GM08714 (cell line): Measurements from ENCODE around the gene CHAD.

Source experiments
- H3K4me3 ChIP-seq: fragments of 200-500 bp; sonication (Bioruptor generic); 2 replicates; pipeline ENCODE4 v1.5.1; 2014; ENCODE audit warnings: mild to moderate bottlenecking, low read length, inconsistent platforms
- ZNF274 ChIP-seq: IDR thresholded peaks from 2 replicates; pipeline ENCODE4 v1.6.1; 2012; ENCODE audit warnings: mild to moderate bottlenecking, low read depth, low read length

Gene CHAD

DNA sequence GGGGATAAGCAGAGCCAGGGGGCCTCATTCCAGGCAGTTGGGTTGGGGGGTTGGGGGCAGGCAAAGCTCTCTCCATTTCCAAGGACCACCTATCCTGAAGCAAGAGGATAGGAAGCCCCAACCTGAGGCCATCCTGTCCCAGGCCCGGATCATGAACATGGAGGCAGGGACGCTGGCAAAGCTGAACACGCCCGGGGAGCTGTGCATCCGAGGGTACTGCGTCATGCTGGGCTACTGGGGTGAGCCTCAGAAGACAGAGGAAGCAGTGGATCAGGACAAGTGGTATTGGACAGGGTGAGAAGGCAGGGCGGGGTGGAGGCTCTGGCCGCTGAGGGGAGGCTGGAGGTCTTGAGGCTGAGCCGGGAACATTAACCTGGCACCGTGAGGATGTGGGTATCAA, 3.6 kb upstream of the CHAD start:
- TF ChIP-seq ZNF274, result no peak
- no peak overlapping the region for H3K4me3 ChIP-seq

DNA sequence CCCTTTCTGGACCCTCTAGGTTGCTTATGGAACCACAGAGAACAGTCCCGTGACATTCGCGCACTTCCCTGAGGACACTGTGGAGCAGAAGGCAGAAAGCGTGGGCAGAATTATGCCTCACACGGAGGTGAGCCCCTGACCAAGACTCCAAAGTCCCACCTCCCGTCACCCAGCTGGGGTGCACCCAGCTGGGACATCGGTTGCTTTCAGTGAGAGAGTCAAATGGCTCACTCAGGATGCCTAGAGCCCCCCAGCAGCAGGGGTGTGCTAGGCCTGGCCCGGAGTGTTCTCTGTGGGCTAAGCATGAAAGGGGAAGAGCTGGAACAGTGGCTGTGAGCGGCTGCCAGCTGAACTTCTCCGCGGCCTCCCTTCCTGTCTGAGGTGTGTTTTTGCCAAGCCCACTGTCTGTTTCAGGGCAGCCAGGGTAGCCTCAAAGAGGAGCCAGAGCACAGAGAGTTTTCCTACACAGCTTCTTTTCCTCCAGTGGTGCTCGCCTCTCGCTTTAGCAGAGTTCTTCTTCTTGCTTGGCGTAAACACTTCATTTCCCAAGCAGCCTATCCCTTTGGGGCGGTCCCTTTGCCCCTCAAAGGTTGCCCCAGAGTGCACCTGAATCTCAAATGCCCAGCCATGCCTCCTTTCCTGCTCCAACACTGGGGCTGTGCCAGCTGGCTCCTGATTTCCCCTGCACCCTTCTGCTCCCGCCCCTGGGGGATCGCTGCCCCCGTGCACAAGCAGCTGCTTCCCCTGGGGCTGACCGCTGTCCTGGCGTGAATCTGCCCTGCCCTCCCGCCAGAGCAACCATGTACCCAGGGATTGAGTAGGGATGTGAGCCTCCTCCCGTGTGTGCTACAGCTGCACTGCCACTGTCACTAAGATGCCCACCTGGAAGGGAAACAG, 2.6 kb upstream of the CHAD start:
- no peak overlapping the region for H3K4me3 ChIP-seq
- TF ChIP-seq ZNF274, result no peak

DNA sequence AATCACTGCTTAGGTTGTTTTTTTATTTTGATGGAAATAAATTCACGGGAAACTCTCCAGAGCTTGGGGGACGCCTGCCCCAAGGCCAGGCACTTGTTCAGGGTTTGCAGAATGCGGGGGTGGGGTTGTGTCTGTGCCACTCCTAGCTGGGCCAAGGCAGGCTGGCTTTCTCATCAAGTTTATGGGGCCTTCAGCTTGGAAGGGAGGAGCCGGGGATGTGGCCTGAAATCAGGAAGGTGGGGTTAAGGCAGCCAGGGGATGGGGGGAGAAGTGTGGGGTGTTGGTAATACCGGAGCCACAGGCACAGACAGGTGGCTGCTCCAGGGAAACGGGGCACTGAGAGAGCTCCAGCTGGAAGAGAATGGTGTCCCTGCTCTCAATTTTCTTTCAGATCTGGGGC, 1.7 kb upstream of the CHAD start:
- no peak overlapping the region for H3K4me3 ChIP-seq
- no peak for TF ChIP-seq ZNF274

DNA sequence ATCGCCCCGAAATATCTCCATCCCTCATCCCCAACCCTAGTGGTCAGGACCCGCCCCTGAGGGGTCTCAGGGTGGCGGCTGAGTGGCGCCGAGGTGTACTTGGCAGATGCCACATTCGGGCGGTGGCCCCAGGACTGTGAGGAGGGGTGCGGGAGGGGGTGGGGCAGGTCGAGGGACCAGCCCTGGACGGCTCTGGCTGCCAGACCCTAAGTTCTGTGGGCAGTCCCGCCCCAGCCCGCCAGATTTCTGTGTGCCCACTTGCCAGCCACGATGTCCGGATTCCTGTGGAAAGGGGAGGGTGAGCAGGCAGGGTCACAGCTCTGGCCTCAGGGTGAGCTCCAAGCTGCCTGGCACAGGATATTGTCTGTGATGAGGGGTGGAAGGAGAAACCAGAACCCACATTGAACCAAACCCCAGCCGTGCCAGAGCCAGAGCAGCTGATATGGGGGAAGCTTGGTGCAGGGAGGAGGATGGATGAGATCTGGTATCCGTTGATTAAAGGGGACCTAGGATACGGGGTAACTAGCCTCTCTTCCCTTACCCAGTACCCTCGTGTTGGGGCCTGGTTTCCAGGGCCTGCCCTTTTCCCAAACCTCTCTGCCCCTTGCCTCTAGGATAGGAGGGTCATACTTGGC, 1.1 kb upstream of the CHAD start:
- no peak for TF ChIP-seq ZNF274
- no peak overlapping the region for H3K4me3 ChIP-seq

DNA sequence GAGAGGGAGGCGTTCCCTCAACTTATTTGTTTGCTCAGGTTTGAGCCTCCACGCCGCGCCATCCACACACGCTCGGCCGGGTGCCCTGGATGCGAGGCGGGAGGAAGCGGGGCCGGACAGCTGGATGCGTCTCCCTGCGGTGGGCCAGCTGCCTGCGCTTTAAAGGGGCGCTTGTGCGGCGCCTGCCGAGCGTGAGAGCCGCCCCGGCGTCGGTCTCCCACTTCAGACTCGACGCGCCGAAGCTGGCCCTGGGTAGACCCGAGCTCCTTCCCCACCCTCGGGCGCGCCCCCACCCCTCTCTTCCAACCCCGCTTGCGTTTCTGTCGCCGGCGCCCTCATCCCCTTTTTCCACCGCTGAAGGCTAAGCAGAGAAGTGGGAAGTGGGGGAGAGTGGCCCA, 527 bp upstream of the CHAD start:
- TF ChIP-seq ZNF274, result no peak
- H3K4me3 ChIP-seq, result no peak overlapping the region

DNA sequence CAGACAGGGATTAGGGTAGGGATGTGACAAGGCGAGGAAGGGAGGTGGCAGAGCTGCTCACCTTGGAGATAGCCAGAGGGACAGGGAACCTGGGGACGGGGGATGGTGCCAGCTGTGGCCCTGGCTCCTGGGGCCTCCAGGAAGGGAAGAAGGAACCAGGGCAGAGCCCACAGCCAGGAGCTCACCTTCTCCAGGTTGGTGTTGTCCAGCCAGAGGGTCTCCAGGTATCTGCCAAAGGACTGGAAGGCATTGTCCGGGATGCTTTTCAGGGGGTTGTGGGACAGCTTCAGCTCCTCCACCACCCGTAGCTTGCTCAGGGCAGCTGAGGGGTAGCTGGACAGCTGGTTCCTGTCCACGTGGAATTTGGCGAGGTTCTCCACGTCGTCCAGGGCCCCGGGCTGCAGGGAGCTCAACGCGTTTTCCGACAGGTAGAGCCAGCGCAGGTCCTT, 801 bp downstream of the CHAD start:
- no peak for TF ChIP-seq ZNF274
- H3K4me3 ChIP-seq, result no peak overlapping the region

DNA sequence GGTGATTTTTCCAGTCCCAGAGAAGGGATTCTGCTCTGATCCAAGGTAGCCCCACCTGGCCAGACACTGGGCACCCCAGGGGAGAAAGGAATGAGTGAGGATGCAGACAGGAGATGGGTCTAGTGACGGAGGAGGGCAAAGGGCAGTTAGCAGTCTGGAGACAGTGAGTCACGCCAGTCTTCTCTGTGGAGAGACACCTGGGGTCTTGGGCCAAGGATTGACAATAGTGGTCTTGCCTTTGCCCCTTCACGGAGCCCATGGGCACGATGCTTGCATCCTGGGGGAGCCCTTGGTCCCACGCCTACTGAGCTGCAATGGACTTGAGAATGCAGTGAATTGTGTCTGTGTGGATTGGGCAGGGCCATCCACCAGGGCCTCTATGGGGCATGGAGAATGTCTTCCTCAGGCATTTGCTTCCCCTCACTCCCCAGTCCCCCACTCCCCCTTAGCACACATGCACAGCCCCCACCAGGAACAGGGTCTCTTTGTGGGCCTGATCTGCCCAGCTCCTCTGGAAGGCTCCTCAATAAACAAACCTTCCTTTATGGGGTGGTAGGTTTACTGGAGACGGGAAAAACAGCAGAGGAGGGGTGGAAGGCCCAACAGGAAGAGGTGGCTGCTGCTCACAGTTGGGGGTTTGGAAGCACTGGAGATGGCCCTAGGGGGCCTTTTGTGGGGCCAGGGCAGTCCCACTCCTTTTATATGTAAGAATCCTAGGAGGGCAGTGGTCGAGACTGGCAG, 1.4 kb downstream of the CHAD start:
- no peak for TF ChIP-seq ZNF274
- H3K4me3 ChIP-seq, result no peak overlapping the region

DNA sequence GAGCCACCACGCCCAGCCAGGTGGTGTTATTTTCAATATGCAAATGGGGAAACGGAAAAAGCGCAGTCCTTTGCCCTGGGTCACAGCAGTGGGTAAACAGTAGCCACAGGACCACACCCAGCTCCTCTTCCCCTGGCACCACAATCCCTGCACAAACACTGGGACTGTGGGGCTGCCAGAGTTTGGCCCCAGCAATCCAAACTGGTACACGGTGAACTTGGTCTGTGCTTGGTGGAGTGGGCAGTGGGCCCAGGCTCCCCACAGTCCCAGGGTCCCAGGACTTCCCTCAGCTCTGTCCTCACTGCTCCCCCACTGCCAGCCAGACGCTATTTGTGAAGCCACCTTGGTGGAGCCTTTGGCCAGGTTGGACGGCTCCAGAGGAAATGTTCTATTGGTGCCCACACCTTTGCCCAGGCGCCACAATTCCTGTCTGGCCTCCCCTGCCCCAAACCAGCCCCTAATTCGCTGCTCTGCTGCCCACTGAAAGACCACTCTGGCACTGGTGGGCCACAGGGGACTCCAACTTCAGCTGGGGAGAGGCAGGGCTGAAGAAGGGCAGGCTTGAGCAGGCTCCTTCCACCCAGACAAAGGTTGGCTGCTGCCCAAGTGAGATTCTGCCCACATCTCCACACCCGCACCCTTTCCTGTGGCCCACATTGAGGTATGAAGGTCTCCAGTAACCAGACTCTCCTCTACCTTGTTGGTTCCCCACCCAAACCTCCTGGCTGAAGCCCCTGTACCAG, 2.1 kb downstream of the CHAD start:
- TF ChIP-seq ZNF274, result no peak
- no peak overlapping the region for H3K4me3 ChIP-seq

DNA sequence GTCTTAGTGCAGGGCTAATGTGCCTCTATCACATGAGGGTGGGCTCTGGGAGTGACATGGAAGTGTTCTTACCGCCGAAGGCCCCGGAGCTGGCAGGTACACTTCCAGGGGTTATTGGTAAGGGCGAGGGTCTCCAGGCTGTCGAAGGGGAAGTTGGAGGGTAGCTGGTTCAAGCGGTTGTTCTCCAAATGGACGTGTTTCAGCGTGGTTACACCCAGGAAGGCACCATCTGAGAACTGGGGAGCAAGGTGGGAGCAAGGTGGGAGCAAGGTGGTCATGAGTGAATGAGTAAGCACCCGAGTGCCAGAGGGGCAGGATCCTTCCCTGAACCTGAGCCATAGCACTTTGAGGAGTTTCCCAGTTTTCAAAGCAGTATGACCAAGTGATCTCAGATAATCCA, 3.0 kb downstream of the CHAD start:
- TF ChIP-seq ZNF274, result no peak
- no peak overlapping the region for H3K4me3 ChIP-seq

DNA sequence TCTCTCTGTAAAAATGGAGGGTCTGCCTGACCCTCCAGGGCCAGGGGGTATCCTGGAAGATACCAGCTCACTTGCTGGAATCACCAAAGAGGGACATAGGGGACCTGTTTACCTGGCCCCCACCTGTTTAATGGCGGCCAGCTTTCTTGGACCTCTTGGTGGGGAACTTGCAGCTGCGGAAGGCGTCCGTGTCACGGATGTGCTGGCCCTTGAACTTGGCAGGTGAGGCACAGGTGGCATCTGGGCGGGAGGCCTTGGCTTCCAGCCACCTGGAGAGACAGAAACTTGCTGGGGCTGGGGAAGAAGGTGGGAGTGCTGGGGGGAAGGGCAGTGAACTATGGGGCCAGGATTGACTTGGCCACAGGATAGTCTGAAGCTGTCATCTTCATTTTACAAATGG, 3.5 kb downstream of the CHAD start:
- TF ChIP-seq ZNF274, result no peak
- no peak overlapping the region for H3K4me3 ChIP-seq

DNA sequence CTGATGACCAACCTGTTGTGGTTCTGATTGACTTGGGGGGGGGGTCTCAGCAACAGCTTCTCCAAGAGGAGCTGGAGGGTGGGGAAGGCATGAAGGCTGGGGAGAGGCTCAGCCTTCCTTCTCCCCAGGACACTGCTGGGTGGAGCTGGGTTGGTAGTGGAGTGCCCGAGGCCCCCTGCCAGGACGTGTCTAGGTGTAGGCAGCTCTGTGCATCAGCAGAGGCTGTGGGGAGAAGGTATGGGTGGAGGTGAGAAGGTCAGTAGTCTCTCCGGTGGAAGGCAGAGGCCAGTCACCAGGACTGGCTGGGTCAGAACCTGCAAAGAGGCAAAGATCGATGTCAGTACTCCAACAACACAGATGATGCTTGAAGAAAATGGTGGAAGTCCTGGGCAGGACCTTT, 3.9 kb downstream of the CHAD start:
- H3K4me3 ChIP-seq, result no peak overlapping the region
- TF ChIP-seq ZNF274, result no peak

DNA sequence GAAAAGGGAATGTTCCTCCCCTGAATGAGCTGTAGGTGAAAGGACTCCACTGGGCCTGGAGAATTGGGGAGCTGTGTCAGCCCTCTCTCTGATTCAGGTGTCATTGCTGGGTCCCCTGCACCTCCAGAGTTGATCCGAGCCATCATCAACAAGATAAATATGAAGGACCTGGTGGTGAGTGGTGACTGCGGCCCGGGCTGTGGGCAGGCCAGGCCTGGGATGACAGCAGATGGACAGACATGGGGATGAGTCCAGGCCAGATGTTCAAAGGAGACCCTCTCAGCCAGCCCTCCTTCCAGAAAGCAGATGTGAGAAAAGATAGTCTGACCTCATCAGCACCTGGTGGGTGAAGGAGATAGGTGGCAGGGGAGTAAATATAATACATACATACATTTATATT, 4.6 kb downstream of the CHAD start:
- TF ChIP-seq ZNF274, result no peak
- no peak overlapping the region for H3K4me3 ChIP-seq

DNA sequence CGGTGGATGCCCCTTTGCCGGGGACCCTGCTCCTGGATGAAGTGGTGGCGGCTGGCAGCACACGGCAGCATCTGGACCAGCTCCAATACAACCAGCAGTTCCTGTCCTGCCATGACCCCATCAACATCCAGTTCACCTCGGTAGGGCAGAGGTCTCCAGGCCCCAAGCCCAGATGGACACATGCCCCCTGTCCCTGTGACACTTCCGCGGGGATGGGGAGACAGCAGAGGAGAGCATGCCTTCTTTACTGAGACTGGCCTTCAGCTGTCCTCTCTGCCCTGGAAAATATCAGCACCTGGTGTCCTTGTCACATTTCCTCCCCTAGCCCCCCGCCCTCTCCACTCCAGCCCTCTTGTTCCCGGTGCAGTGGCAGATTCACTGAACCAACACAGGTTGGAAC, 6.2 kb downstream of the CHAD start:
- TF ChIP-seq ZNF274, result no peak
- H3K4me3 ChIP-seq, result no peak overlapping the region

DNA sequence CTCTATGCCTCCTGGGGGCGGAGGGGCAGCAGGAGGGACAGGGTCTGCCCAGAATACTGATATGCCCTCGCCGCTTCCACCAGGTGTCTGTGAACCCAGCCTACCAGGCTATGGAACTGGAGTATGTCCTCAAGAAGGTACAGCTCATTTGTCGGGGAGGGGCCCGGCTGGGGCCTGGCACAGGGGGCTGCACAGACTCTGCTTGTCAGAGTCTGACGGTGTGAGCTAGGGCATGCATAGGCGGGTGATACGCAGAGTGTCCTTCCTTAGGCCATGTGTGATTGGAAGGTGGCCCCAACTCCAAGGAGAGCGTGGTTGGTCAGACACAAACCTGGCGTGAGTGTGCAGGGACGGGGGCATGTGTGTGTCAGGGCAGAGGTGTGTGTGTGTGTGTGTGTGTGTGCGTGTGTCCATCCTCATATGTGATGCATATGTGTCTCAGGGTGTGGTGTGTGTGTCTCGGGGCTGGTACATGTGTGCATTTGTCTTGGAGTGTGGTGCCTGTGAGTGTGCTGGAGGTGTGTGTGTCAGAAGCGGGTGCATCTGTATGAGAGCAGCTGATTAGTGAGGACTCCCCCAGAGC, 7.0 kb downstream of the CHAD start:
- no peak for TF ChIP-seq ZNF274
- no peak overlapping the region for H3K4me3 ChIP-seq
